KMS-11 (cell line): ENCODE measurements around the gene CATSPER1.

Source experiments
- H2AFZ ChIP-seq: fragments of 200-600 bp; sonication (generic); 2 replicates; pipeline ENCODE4 v1.6.1; 2016; ENCODE audit warnings: antibody characterized with exemption, mixed run types, low read depth
- H3K27ac ChIP-seq: fragments of 200-600 bp; sonication (generic); 2 replicates; pipeline ENCODE4 v1.6.1; 2016; ENCODE audit warnings: mild to moderate bottlenecking, mixed run types
- H3K27me3 ChIP-seq: fragments of 200-600 bp; sonication (generic); 2 replicates; pipeline ENCODE4 v1.6.1; 2017; ENCODE audit warnings: mild to moderate bottlenecking, low read depth, mixed run types, moderate library complexity; ENCODE audit not compliant: insufficient read depth
- H3K36me3 ChIP-seq: fragments of 200-600 bp; sonication (generic); 2 replicates; pipeline ENCODE4 v1.6.1; 2017; ENCODE audit warnings: mild to moderate bottlenecking, mixed run types; ENCODE audit not compliant: insufficient read depth
- H3K4me1 ChIP-seq: fragments of 200-600 bp; sonication (generic); 2 replicates; pipeline ENCODE4 v1.6.1; 2016; ENCODE audit warnings: mild to moderate bottlenecking, low read depth, mixed run types; ENCODE audit not compliant: poor library complexity, severe bottlenecking
- H3K4me2 ChIP-seq: fragments of 200-600 bp; sonication (generic); 2 replicates; pipeline ENCODE4 v1.7.0; 2016; ENCODE audit warnings: mild to moderate bottlenecking, mixed run types
- H3K4me3 ChIP-seq: fragments of 200-600 bp; sonication (generic); IDR thresholded peaks from 2 replicates; pipeline ENCODE4 v1.6.1; 2017; ENCODE audit warnings: low read depth, low read length, mixed read lengths; ENCODE audit not compliant: insufficient read depth
- H3K79me2 ChIP-seq: fragments of 200-600 bp; sonication (generic); 2 replicates; pipeline ENCODE4 v1.6.1; 2016; ENCODE audit warnings: low read depth, mixed run types; ENCODE audit not compliant: insufficient read depth
- H3K9ac ChIP-seq: fragments of 200-600 bp; sonication (generic); 2 replicates; pipeline ENCODE4 v1.6.1; 2016; ENCODE audit warnings: mild to moderate bottlenecking, mixed run types
- H4K20me1 ChIP-seq: fragments of 200-600 bp; sonication (generic); 2 replicates; pipeline ENCODE4 v1.6.1; 2016; ENCODE audit warnings: mild to moderate bottlenecking, mixed run types; ENCODE audit not compliant: insufficient read depth
- TF ChIP-seq, protein P1 (sequence below): fragments of 200-600 bp; sonication (generic); conservative IDR thresholded peaks from 2 replicates; pipeline ENCODE4 v1.6.1; 2017; ENCODE audit warnings: low read depth, mild to moderate bottlenecking, antibody characterized with exemption, low read length, moderate library complexity, mixed read lengths

CATSPER1 gene

DNA sequence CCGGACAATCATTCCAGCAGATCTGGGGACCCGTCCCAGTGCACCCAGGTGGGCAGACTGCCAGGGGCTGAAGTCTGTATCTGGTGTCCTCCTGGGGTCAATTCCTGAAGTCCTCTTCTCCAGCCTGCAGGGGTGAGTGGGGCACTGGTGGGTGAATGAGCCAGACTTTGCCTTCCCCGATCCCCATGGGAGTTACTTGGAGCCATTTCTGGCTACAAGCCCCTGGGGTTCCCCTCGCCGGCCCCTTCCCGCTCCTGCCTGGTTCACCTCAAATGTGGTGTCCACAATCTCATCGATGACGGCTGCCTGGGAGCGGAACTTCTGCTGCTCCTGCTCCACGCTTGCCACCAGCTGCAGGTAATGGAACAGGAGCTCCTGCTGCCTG lies 9.5 kb downstream of the CATSPER1 start:
- Histone ChIP-seq H3K27ac (no peak overlapping the region), H3K4me3 (no peak overlapping the region), H3K27me3 (no peaks in the 10 kb centered on the region), H3K9ac (no peak overlapping the region), H3K4me1 (peaks cover 9% of the 10 kb centered on the region), H4K20me1 (no peaks in the 10 kb centered on the region), H3K4me2 (no peak overlapping the region), H2AFZ (no peak overlapping the region), H3K79me2 (no peaks in the 10 kb centered on the region), H3K36me3 (no peaks in the 10 kb centered on the region)
- TF ChIP-seq, protein P1, sequence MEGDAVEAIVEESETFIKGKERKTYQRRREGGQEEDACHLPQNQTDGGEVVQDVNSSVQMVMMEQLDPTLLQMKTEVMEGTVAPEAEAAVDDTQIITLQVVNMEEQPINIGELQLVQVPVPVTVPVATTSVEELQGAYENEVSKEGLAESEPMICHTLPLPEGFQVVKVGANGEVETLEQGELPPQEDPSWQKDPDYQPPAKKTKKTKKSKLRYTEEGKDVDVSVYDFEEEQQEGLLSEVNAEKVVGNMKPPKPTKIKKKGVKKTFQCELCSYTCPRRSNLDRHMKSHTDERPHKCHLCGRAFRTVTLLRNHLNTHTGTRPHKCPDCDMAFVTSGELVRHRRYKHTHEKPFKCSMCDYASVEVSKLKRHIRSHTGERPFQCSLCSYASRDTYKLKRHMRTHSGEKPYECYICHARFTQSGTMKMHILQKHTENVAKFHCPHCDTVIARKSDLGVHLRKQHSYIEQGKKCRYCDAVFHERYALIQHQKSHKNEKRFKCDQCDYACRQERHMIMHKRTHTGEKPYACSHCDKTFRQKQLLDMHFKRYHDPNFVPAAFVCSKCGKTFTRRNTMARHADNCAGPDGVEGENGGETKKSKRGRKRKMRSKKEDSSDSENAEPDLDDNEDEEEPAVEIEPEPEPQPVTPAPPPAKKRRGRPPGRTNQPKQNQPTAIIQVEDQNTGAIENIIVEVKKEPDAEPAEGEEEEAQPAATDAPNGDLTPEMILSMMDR = no peak

DNA sequence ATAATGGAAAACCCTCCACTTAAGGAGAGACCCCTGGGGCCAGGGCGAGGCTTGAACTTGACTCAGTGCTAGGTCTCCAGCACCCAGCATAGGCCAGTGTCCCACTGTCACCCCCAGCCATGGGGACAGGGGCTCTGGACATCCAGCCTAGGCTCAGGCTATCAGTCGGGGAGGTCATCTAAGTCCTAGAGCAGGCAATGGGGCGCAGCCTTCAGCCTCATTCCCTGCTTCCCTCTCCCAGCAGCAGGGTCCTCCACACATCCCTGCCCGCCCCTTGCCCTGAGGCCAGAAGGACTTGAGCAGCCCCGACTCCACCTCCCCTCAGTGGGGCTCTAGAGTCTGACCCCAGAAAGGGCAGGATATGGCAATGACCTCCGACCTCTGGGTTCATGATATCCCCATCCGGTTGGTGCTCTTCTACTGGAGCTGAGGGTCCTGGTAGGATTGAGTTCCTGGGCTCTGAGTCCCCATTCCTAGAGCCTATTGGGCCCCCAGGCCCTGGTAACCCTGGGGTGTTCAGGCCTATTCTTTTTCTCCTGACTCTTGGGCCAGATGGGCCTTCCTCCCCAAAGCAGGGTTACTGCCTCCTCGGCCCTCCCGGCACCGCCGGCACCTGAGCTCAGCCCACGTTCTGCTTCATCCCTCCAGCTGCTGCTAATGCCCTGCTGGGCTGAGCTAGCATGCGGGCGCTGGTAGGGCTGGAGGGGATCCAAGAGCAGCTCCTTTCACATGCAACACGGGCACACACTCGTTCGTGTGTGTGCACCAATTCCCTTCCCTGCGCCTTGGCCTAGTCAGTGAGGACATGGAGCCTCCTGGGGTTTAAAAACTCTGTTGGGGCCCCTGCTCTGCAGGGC lies 10.1 kb downstream of the CATSPER1 start:
- Histone ChIP-seq H3K9ac (no peak overlapping the region), H3K4me2 (no peak overlapping the region), H3K4me1 (peaks cover 9% of the 10 kb centered on the region), H3K27me3 (no peaks in the 10 kb centered on the region), H3K79me2 (no peaks in the 10 kb centered on the region), H3K36me3 (no peaks in the 10 kb centered on the region), H3K4me3 (no peak overlapping the region), H3K27ac (no peak overlapping the region), H2AFZ (no peak overlapping the region), H4K20me1 (no peaks in the 10 kb centered on the region)
- TF ChIP-seq, protein P1 = no peak

DNA sequence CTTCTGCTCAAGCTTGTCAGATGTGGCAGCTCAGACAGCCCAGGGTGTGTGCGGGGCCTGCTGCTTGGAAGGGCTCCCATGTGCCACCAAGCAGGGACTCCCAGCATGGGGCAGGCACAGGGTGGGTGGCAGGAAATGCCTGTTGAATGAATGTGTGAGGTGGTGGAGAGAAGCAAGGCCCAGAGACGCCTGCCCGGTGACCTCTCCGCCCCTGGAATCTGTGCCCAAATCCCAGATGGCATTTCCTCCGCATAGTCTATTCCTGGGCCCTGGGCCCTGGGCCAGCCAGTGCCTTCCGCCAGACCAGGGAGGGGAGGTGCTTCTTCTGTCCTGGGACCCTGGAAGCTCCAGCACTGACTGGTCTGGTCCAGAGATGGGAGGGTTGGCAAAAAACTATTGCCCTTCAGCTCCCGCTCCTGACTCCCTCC lies 10.8 kb downstream of the CATSPER1 start:
- H4K20me1 ChIP-seq = no peaks in the 10 kb centered on the region
- peaks cover 9% of the 10 kb centered on the region for H3K4me1 ChIP-seq
- no peak overlapping the region for H3K4me2 ChIP-seq
- H2AFZ ChIP-seq = no peak overlapping the region
- no peaks in the 10 kb centered on the region for H3K79me2 ChIP-seq
- no peak overlapping the region for H3K27ac ChIP-seq
- TF ChIP-seq, protein P1 = no peak
- no peak overlapping the region for H3K9ac ChIP-seq
- no peak overlapping the region for H3K4me3 ChIP-seq
- H3K36me3 ChIP-seq = no peaks in the 10 kb centered on the region
- no peaks in the 10 kb centered on the region for H3K27me3 ChIP-seq

DNA sequence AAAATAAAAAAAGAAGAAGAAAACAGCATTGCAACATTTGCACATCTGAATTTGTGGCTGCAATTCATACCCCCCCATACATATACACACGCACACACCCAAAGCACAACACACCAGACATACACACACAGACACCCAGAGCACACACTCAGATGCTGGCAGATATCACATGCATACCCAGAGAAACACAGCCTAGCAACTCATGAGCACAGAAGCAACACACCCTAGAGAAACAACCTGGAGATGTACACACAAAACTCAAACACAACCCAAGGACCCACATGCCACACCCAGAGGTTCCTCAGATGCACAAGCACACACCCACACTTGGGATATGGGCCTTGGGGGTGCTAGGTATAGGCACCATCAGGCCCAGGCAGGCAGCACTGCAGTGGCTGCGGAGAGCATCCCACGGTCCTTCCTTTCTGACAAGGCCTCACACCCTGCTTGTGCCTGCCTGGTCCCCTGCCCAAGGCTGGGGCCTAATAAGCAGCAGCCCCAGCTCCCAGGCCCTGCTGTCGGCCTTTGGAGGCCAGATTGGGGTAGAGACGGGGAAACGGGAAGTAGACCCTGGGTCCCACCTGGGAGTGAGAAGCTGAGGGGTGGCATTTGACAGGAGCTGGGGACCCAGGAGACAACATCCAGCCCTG lies 11.3 kb downstream of the CATSPER1 start:
- no peaks in the 10 kb centered on the region for H4K20me1 ChIP-seq
- no peak overlapping the region for H3K4me2 ChIP-seq
- no peak overlapping the region for H3K9ac ChIP-seq
- TF ChIP-seq, protein P1 = no peak
- H3K27ac ChIP-seq = no peak overlapping the region
- H3K36me3 ChIP-seq = no peaks in the 10 kb centered on the region
- peaks cover 9% of the 10 kb centered on the region for H3K4me1 ChIP-seq
- H3K27me3 ChIP-seq = no peaks in the 10 kb centered on the region
- no peak overlapping the region for H2AFZ ChIP-seq
- no peaks in the 10 kb centered on the region for H3K79me2 ChIP-seq
- no peak overlapping the region for H3K4me3 ChIP-seq
